Skin of body (tissue), 2 donors: Measurements from ENCODE around the gene SIRPA. TPM values are rescaled to one million over a fixed set of nuclear protein-coding genes. Genes with fewer than 3 reads are reported as not detected.

Source experiments
- DNase-seq: peaks from one replicate; lab custom pipeline; 2025; lab: John Stamatoyannopoulos, UW
- total RNA-seq: library from RNA; depleted of rRNA; stranded (reverse); fragments of >200 nt; gene quantifications from one replicate; pipeline ENCODE4 v1.2.3, GENCODE V29; 2014

The SIRPA gene
- total RNA-seq, 1 donor from 2014 or later: 16.4 TPM

- no peak for DNase-seq
These were observed 36.6 kb downstream of the SIRPA start for GRCh38 chr20:1931830-1932229.

GRCh38 chr20:1932971-1933370 lies 37.8 kb downstream of the SIRPA start:
- DNase-seq: no peak

- no peak for DNase-seq
These were observed 38.3 kb downstream of the SIRPA start for GRCh38 chr20:1933465-1933870.

GRCh38 chr20:1934156-1934555 lies 38.9 kb downstream of the SIRPA start:
- DNase-seq: no peak

GRCh38 chr20:1934721-1935573 lies 39.7 kb downstream of the SIRPA start:
- DNase-seq: no peak

GRCh38 chr20:1935696-1936366 lies 40.6 kb downstream of the SIRPA start:
- DNase-seq: no peak

GRCh38 chr20:1937316-1937976 lies 42.2 kb downstream of the SIRPA start:
- DNase-seq: no peak

GRCh38 chr20:1938464-1939269 lies 43.5 kb downstream of the SIRPA start:
- DNase-seq: no peak

- no peak for DNase-seq
These were observed 44.0 kb downstream of the SIRPA start for GRCh38 chr20:1939270-1939595.

GRCh38 chr20:1940581-1940980 lies 45.4 kb downstream of the SIRPA start:
- no peak for DNase-seq

- no peak for DNase-seq
These were observed 46.0 kb downstream of the SIRPA start for GRCh38 chr20:1941226-1941625.

- no peak for DNase-seq
These were observed 46.9 kb downstream of the SIRPA start for GRCh38 chr20:1942061-1942460.

- no peak for DNase-seq
These were observed 47.5 kb downstream of the SIRPA start for GRCh38 chr20:1942486-1943274.

- no peak for DNase-seq
These were observed 48.2 kb downstream of the SIRPA start for GRCh38 chr20:1943275-1944002.

- DNase-seq: no peak
These were observed 49.3 kb downstream of the SIRPA start for GRCh38 chr20:1944345-1945091.

- DNase-seq: no peak
These were observed 50.0 kb downstream of the SIRPA start for GRCh38 chr20:1945134-1945618.

- DNase-seq: no peak
These were observed 50.5 kb downstream of the SIRPA start for GRCh38 chr20:1945660-1946059.

- no peak for DNase-seq
These were observed 51.2 kb downstream of the SIRPA start for GRCh38 chr20:1946442-1946761.

GRCh38 chr20:1946762-1947534 lies 51.7 kb downstream of the SIRPA start:
- peak; percentile 39 for DNase-seq
